H1 (cell line): ENCODE results near the gene CGN. TPM values are rescaled to one million over a fixed set of nuclear protein-coding genes. Genes with fewer than 3 reads are reported as not detected.

Experiments
- CREB1 ChIP-seq: IDR thresholded peaks from 2 replicates; pipeline ENCODE4 v1.6.1; 2012; ENCODE audit warnings: inconsistent platforms
- E2F6 ChIP-seq: IDR thresholded peaks from 2 replicates; pipeline ENCODE4 v1.6.1; 2012; ENCODE audit warnings: inconsistent platforms
- HDAC6 ChIP-seq: IDR thresholded peaks from one replicate; pipeline ENCODE4 v1.7.1; 2012; ENCODE audit warnings: low read depth, mild to moderate bottlenecking, inconsistent platforms, low read length, moderate library complexity
- POU5F1 ChIP-seq: IDR thresholded peaks from 2 replicates; pipeline ENCODE4 v1.6.1; 2011; ENCODE audit warnings: low read depth, mild to moderate bottlenecking, low read length, moderate library complexity
- SUZ12 ChIP-seq: fragments of 200-600 bp; sonication (generic); IDR thresholded peaks from 2 replicates; pipeline ENCODE4 v1.6.1; 2012; ENCODE audit warnings: mild to moderate bottlenecking, inconsistent platforms, low read length, moderate library complexity, mixed read lengths
- polyA plus RNA-seq, 7 experiments: library from polyadenylated mRNA; depleted of rRNA in 3 of 7; stranded (reverse) in 5 of 7; unstranded in 2 of 7; fragments of >200 nt in 5 of 7; fragments of 200-250 nt in 2 of 7; gene quantifications; 1 replicate in 5 of 7; 2 replicates in 1 of 7; 4 replicates in 1 of 7; pipeline versions ENCODE4 v1.2.1 to v1.2.3, GENCODE V29; 2011 to 2013; ENCODE audit warnings: missing spikeins in 2 of 7, mixed read lengths in 2 of 7
- total RNA-seq: library from RNA; stranded (reverse); fragmentation: NEBNext Ultra II Directional; extraction: Animal tissue kit (Norgen Biotek cat#: 25700); gene quantifications from 2 replicates; pipeline ENCODE4 v1.2.1, GENCODE V29; 2021

The CGN gene
- total and polyA plus RNA-seq, 2 of the 8 experiments (the other 6 are each of a cell fraction or from before 2014, with no cell fraction given): 15.9 to 52.7 TPM

- TF ChIP-seq SUZ12 (no peak), E2F6 (no peak), CREB1 (no peak), POU5F1 (no peak), HDAC6 (no peak)
- TF ChIP-seq, all 59 proteins: peak for 0
Observed at GRCh38 chr1:151530461-151530860, 19.3 kb downstream of the CGN start (continued).
